Loucy (cell line): ENCODE results near the gene FGF3.

Source experiments
- EZH2phosphoT487 ChIP-seq: fragments of 200-600 bp; IDR thresholded peaks from 2 replicates; pipeline ENCODE4 v1.6.1; 2018; ENCODE audit warnings: antibody characterized with exemption, mild to moderate bottlenecking, moderate library complexity, borderline replicate concordance
- TF ChIP-seq, protein P1 (sequence below): fragments of 200-600 bp; sonication (generic); conservative IDR thresholded peaks from 2 replicates; pipeline ENCODE4 v1.5.1; 2014; ENCODE audit warnings: mild to moderate bottlenecking, antibody characterized with exemption, low read length

DNA sequence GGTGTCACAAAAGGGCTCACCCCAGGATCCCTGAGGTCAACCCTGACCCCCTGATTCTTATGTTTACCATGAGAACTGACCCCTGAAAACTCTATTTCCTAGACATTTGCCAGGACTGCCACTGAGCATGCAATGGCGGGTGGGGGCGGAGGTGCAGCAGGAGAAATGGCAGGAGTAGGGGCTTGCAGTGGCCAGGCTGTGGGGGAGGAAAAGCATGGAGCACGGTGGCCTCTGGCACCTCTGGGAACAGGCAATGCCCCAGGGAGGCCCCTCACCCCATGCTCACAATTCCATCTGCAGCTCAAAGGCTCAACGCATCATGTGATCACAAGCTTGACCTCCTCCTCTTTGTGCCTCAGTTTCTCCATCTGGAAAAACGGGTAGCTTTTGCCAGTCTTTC, 46.5 kb upstream of the FGF3 start:
- TF ChIP-seq, protein P1, sequence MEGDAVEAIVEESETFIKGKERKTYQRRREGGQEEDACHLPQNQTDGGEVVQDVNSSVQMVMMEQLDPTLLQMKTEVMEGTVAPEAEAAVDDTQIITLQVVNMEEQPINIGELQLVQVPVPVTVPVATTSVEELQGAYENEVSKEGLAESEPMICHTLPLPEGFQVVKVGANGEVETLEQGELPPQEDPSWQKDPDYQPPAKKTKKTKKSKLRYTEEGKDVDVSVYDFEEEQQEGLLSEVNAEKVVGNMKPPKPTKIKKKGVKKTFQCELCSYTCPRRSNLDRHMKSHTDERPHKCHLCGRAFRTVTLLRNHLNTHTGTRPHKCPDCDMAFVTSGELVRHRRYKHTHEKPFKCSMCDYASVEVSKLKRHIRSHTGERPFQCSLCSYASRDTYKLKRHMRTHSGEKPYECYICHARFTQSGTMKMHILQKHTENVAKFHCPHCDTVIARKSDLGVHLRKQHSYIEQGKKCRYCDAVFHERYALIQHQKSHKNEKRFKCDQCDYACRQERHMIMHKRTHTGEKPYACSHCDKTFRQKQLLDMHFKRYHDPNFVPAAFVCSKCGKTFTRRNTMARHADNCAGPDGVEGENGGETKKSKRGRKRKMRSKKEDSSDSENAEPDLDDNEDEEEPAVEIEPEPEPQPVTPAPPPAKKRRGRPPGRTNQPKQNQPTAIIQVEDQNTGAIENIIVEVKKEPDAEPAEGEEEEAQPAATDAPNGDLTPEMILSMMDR = no peak
- TF ChIP-seq EZH2phosphoT487 = no peak
